Endothelial cell of umbilical vein (primary cell): ENCODE results near the gene COPS9. TPM values are rescaled to one million over a fixed set of nuclear protein-coding genes. Genes with fewer than 3 reads are reported as not detected.

Experiments used
- BruUV-seq: library from RNA; stranded (reverse); fragments of 400-500 nt; replicated peaks from 2 replicates; lab custom pipeline; 2021; lab: Mats Ljungman, UMichigan
- CTCF ChIA-PET: fragments of 300-600, 350-600 bp; sonication (Branson Sonifier 250); formaldehyde crosslinking; loops from one replicate; lab custom pipeline; 2021; ENCODE audit warnings: antibody characterized with exemption, inconsistent platforms; lab: Charles Lee
- POLR2A ChIA-PET: fragments of 300-600, 350-600 bp; sonication (Branson Sonifier 250); formaldehyde crosslinking; loops from one replicate; lab custom pipeline; 2021; ENCODE audit warnings: antibody characterized with exemption, inconsistent platforms; lab: Charles Lee
- DNase-seq: peaks from one replicate; pipeline ENCODE4 v3.0.0-alpha.2; 2011; ENCODE audit warnings: low read depth, low spot score
- FAIRE-seq: peaks from 2 replicates; lab custom pipeline; 2011; peaks lifted over from hg19 to GRCh38; lab: Jason Lieb, UNC
- H2AFZ ChIP-seq: 2 replicates; pipeline ENCODE4 v1.6.0; 2012; ENCODE audit warnings: low read depth, low read length, control low read depth, inconsistent platforms
- H3K27ac ChIP-seq: 2 replicates; pipeline ENCODE4 v1.5.1; 2011; ENCODE audit warnings: low read depth, mild to moderate bottlenecking, control low read depth, low read length, moderate library complexity; ENCODE audit not compliant: insufficient read depth
- H3K27me3 ChIP-seq, 2 experiments: 2 replicates each; pipeline versions ENCODE4 v1.6.0 to v1.6.1; 2011; ENCODE audit warnings: low read length in 2 of 2, mixed read lengths in 1 of 2; ENCODE audit not compliant: control insufficient read depth in 2 of 2, insufficient read depth in 2 of 2
- H3K36me3 ChIP-seq, 2 experiments: 2 replicates in 1 of 2; 3 replicates in 1 of 2; pipeline ENCODE4 v1.5.1; 2011; ENCODE audit warnings: low read length in 2 of 2, mild to moderate bottlenecking in 1 of 2, moderate library complexity in 1 of 2; ENCODE audit not compliant: control insufficient read depth in 2 of 2, insufficient read depth in 2 of 2; ENCODE audit errors: extremely low read depth in 1 of 2
- H3K4me1 ChIP-seq: 3 replicates; pipeline ENCODE4 v1.5.1; 2011; ENCODE audit warnings: mild to moderate bottlenecking, low read length; ENCODE audit not compliant: control insufficient read depth, insufficient read depth; ENCODE audit errors: extremely low read depth
- H3K4me2 ChIP-seq: 2 replicates; pipeline ENCODE4 v1.6.1; 2011; ENCODE audit warnings: low read length, control low read depth, mixed read lengths; ENCODE audit not compliant: insufficient read depth
- H3K4me3 ChIP-seq, 3 experiments: fragments of 200-600 bp in 1 of 3; sonication (generic), shearing (Covaris generic) in 1 of 3; replicated peaks in 1 of 3; 2 replicates each; pipeline ENCODE4 v1.5.1; 2011 to 2016; ENCODE audit warnings: control low read depth in 3 of 3, low read length in 3 of 3, mild to moderate bottlenecking in 2 of 3, inconsistent platforms in 1 of 3, low read depth in 1 of 3, moderate library complexity in 1 of 3; ENCODE audit not compliant: insufficient read depth in 1 of 3
- H3K79me2 ChIP-seq: 2 replicates; pipeline ENCODE4 v1.6.0; 2012; ENCODE audit warnings: low read length, inconsistent platforms; ENCODE audit not compliant: control insufficient read depth, insufficient read depth
- H3K9ac ChIP-seq: replicated peaks from 2 replicates; pipeline ENCODE3; 2011; ENCODE audit warnings: low read length, control low read depth; ENCODE audit not compliant: insufficient read depth; ENCODE audit errors: extremely low read depth
- H3K9me1 ChIP-seq: replicated peaks from 3 replicates; pipeline ENCODE4 v1.6.0; 2011; ENCODE audit warnings: mild to moderate bottlenecking, low read length; ENCODE audit not compliant: control insufficient read depth, insufficient read depth; ENCODE audit errors: extremely low read depth
- H3K9me3 ChIP-seq: replicated peaks from 2 replicates; pipeline ENCODE4 v1.5.1; 2012; ENCODE audit warnings: low read length, inconsistent platforms; ENCODE audit not compliant: control insufficient read depth, insufficient read depth
- H4K20me1 ChIP-seq: replicated peaks from 2 replicates; pipeline ENCODE3; 2011; ENCODE audit warnings: mild to moderate bottlenecking, low read length; ENCODE audit not compliant: control insufficient read depth, insufficient read depth; ENCODE audit errors: extremely low read depth
- CTCF ChIP-seq, 2 donors: IDR thresholded peaks; 1 replicate in 1 of 2; 2 replicates in 1 of 2; pipeline ENCODE4 v1.5.1; 2011; ENCODE audit warnings: low read length in 2 of 2, mild to moderate bottlenecking in 2 of 2, moderate library complexity in 2 of 2, control low read depth in 1 of 2, inconsistent platforms in 1 of 2, low read depth in 1 of 2; ENCODE audit not compliant: insufficient read depth in 1 of 2; ENCODE audit errors: extremely low read depth in 1 of 2
- dilution Hi-C: fragments of 300-500 bp; cut with MboI; formaldehyde crosslinking; loops from one replicate; pipeline ENCODE4 v1.15.0; 2019; ENCODE audit warnings: low sequenced_read_pairs; ENCODE audit not compliant: extremely low pct_ligation_motif_present
- intact Hi-C: fragments of 100-400 bp; cut with micrococcal nuclease; formaldehyde crosslinking; loops from one replicate; pipeline ENCODE4 v1.10.0; 2022
- polyA plus RNA-seq, 4 experiments: library from polyadenylated mRNA; depleted of rRNA in 3 of 4; stranded (reverse) in 3 of 4; unstranded in 1 of 4; fragments of >200 nt; gene quantifications; 2 replicates each; pipeline versions ENCODE4 v1.2.1 to v1.2.3, GENCODE V29; 2011 to 2012; ENCODE audit warnings: missing spikeins in 1 of 4
- total RNA-seq: library from RNA; stranded (reverse); gene quantifications from 2 replicates; pipeline ENCODE4 v1.2.3, GENCODE V29; 2021

Gene COPS9
- total and polyA plus RNA-seq, 2 donors (not counting 3 experiments of a cell fraction or from before 2014, with no cell fraction given): 196 to 361 TPM

- Histone ChIP-seq H3K4me1 (no peaks in the 10 kb centered on the region), H3K79me2 (no peaks in the 10 kb centered on the region), H3K9ac (no peak overlapping the region), H3K4me2 (no peak overlapping the region), H3K27ac (no peak overlapping the region), H3K36me3 (no peaks in the 10 kb centered on the region), H2AFZ (no peak overlapping the region), H3K9me1 (no peaks in the 10 kb centered on the region), H3K4me3 (no peak overlapping the region), H4K20me1 (no peaks in the 10 kb centered on the region), H3K27me3 (no peaks in the 10 kb centered on the region), H3K9me3 (no peaks in the 10 kb centered on the region)
- BruUV-seq: no TSS peak
- TF ChIP-seq CTCF (IDR thresholded peaks at IDR 0.05; ENCODE audit: extremely low read depth in 1 of 2, insufficient read depth in 1 of 2, low read depth in 1 of 2, low read length in 2 of 2): no peak
- FAIRE-seq (no peak), DNase-seq (no peak)
- ChIA-PET CTCF (no interaction called here), POLR2A (no interaction called here)
- dilution Hi-C loops (no loop called here), intact Hi-C loops (no loop called here)
Observed at GRCh38 chr2:240086563-240086962, 49.5 kb downstream of the COPS9 start.

Other genes with a start within 250 kb of the COPS9 start
- gene NDUFA10, start 111.0 kb downstream of the COPS9 start, total RNA-seq: 119 and 120 TPM in 2 replicates
- 111 and 119 TPM in 2 replicates for gene NDUFA10, start 111.0 kb downstream of the COPS9 start, polyA plus RNA-seq
- not detected in 2 replicates for gene OR6B2, start 105.9 kb downstream of the COPS9 start, total RNA-seq
- gene OR6B2, start 105.9 kb downstream of the COPS9 start, polyA plus RNA-seq: not detected in 2 replicates
- gene OR6B3, start 82.8 kb downstream of the COPS9 start, total RNA-seq: not detected in 2 replicates
- not detected in 2 replicates for gene OR6B3, start 82.8 kb downstream of the COPS9 start, polyA plus RNA-seq
- gene OTOS, start 4.4 kb upstream of the COPS9 start, total RNA-seq: not detected in 2 replicates
- gene OTOS, start 4.4 kb upstream of the COPS9 start, polyA plus RNA-seq: not detected in 2 replicates